ENCODE data around the gene PDGFRB.

DNA sequence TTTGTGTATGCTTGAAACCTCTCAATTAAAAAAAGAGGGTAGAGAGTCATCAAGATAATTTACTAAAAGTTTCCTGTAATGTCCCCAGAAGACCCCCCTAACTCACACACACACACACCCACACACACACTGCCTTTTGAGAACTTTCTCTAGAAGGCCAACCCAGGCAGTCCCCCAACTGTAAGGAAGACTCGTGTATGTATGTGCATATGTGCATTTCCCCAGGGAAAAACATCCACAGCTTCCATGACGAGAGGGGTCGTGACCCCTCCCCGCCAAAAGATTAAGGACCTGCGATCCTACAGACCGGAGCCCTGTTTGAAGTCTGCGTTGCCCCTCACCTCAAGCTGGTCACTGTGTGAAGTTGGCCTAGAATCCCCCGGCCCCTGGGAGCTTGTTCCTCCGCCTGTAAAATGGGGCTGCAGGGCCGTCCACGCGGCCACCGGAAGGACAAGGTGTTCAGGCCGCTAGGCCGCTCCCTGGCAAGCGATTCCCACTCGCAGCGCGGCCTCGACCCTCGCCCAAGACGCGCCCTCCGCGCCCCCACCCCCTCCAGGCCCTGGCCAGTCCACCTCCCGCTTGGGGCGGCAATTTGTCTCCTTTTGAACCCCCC, 10.5 kb upstream of the PDGFRB start:
- TF ChIP-seq ZNF583 (CRISPR knock-in tag; IDR thresholded peaks at IDR 0.05) (no peak), POLR2AphosphoS5 (IDR thresholded peaks at IDR 0.05; ENCODE audit: control insufficient read depth, insufficient read depth, low read depth, low read length) (no peak), SRSF1 (IDR thresholded peaks at IDR 0.05; ENCODE audit: low read depth, low read length) (no peak), HOXB6 (CRISPR knock-in tag; IDR thresholded peaks at IDR 0.05; ENCODE audit: borderline replicate concordance) (no peak), ATF7 (IDR thresholded peaks at IDR 0.05) (no peak), ZNF384 (IDR thresholded peaks at IDR 0.05; ENCODE audit: low read depth, low read length) (no peak), FOXK2 (conservative IDR thresholded peaks at IDR 0.05 in 1 of 2, IDR thresholded peaks at IDR 0.05 in 1 of 2; ENCODE audit: low read depth in 2 of 2) (no peak), MBD2 (IDR thresholded peaks at IDR 0.05; ENCODE audit: borderline replicate concordance, low read depth) (no peak), ZNF274 (IDR thresholded peaks at IDR 0.05; ENCODE audit: borderline replicate concordance, low read depth, low read length) (no peak), NR2C1 (IDR thresholded peaks at IDR 0.05) (no peak), NR2C1 (tag; IDR thresholded peaks at IDR 0.05) (no peak), NONO (IDR thresholded peaks at IDR 0.05; ENCODE audit: low read depth in 2 of 2, low read length in 1 of 2) (no peak)
- TF ChIP-seq, protein P1, sequence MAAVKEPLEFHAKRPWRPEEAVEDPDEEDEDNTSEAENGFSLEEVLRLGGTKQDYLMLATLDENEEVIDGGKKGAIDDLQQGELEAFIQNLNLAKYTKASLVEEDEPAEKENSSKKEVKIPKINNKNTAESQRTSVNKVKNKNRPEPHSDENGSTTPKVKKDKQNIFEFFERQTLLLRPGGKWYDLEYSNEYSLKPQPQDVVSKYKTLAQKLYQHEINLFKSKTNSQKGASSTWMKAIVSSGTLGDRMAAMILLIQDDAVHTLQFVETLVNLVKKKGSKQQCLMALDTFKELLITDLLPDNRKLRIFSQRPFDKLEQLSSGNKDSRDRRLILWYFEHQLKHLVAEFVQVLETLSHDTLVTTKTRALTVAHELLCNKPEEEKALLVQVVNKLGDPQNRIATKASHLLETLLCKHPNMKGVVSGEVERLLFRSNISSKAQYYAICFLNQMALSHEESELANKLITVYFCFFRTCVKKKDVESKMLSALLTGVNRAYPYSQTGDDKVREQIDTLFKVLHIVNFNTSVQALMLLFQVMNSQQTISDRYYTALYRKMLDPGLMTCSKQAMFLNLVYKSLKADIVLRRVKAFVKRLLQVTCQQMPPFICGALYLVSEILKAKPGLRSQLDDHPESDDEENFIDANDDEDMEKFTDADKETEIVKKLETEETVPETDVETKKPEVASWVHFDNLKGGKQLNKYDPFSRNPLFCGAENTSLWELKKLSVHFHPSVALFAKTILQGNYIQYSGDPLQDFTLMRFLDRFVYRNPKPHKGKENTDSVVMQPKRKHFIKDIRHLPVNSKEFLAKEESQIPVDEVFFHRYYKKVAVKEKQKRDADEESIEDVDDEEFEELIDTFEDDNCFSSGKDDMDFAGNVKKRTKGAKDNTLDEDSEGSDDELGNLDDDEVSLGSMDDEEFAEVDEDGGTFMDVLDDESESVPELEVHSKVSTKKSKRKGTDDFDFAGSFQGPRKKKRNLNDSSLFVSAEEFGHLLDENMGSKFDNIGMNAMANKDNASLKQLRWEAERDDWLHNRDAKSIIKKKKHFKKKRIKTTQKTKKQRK (IDR thresholded peaks at IDR 0.05; ENCODE audit: borderline replicate concordance, low read depth, low read length), result no peak
- TF ChIP-seq, protein P2, sequence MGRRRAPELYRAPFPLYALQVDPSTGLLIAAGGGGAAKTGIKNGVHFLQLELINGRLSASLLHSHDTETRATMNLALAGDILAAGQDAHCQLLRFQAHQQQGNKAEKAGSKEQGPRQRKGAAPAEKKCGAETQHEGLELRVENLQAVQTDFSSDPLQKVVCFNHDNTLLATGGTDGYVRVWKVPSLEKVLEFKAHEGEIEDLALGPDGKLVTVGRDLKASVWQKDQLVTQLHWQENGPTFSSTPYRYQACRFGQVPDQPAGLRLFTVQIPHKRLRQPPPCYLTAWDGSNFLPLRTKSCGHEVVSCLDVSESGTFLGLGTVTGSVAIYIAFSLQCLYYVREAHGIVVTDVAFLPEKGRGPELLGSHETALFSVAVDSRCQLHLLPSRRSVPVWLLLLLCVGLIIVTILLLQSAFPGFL (CRISPR knock-in tag; IDR thresholded peaks at IDR 0.05), result no peak
